ENCODE results near the gene PRMT7.

DNA sequence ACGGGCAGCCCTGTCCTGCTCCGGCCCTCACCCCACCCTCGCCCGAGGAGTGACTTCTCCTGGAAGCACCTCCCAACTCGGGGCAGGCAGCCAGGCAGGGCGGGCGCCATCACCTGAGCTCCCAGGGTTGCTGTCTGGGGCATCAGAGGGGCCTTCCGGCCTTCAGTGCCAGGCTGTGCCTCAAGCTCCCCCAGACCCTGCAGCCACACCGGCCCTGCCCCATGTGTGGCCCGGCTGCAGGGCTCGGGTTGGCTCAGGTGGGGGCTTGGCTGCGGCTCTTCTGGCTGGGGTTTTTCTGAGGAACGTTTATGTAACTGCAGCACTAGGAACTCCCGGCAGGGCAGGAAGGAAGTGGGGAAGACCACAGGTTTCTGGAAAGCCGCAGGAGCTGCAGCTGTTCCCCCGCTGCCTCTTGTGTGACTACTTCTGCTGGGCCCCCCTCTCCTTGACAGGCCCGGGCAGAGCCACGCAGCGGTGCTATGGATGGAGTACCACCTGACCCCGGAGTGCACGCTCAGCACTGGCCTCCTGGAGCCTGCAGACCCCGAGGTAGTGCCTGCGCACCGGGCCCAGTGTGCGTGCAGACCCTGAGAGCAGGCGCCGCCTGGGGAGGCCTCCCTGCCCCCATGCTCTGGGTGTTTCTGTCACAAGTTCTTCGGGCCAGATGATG lies 45.6 kb downstream of the PRMT7 start:
- TF ChIP-seq PHF8 (conservative IDR thresholded peaks at IDR 0.05; ENCODE audit: low read depth, low read length) (no peak), RAD21 (IDR thresholded peaks at IDR 0.05 in 1 of 2, conservative IDR thresholded peaks at IDR 0.05 in 1 of 2; ENCODE audit: low read depth in 2 of 2, low read length in 2 of 2) (no peak), RFX5 (IDR thresholded peaks at IDR 0.05; ENCODE audit: borderline replicate concordance, low read depth, low read length) (no peak), SP1 (IDR thresholded peaks at IDR 0.05; ENCODE audit: low read depth, low read length) (no peak), TEAD4 (IDR thresholded peaks at IDR 0.05; ENCODE audit: low read depth, low read length) (no peak), POLR2A (IDR thresholded peaks at IDR 0.05; ENCODE audit: control extremely low read depth in 1 of 2, low read depth in 2 of 2, low read length in 2 of 2) (no peak), TCF12 (IDR thresholded peaks at IDR 0.05; ENCODE audit: low read depth, low read length) (no peak), CEBPB (IDR thresholded peaks at IDR 0.05; ENCODE audit: low read depth, low read length) (no peak), EZH2 (IDR thresholded peaks at IDR 0.05; ENCODE audit: low read depth, low read length, severe bottlenecking) (no peak), FOSL1 (IDR thresholded peaks at IDR 0.05; ENCODE audit: insufficient read depth, low read depth, low read length) (no peak)
- TF ChIP-seq, protein P1, sequence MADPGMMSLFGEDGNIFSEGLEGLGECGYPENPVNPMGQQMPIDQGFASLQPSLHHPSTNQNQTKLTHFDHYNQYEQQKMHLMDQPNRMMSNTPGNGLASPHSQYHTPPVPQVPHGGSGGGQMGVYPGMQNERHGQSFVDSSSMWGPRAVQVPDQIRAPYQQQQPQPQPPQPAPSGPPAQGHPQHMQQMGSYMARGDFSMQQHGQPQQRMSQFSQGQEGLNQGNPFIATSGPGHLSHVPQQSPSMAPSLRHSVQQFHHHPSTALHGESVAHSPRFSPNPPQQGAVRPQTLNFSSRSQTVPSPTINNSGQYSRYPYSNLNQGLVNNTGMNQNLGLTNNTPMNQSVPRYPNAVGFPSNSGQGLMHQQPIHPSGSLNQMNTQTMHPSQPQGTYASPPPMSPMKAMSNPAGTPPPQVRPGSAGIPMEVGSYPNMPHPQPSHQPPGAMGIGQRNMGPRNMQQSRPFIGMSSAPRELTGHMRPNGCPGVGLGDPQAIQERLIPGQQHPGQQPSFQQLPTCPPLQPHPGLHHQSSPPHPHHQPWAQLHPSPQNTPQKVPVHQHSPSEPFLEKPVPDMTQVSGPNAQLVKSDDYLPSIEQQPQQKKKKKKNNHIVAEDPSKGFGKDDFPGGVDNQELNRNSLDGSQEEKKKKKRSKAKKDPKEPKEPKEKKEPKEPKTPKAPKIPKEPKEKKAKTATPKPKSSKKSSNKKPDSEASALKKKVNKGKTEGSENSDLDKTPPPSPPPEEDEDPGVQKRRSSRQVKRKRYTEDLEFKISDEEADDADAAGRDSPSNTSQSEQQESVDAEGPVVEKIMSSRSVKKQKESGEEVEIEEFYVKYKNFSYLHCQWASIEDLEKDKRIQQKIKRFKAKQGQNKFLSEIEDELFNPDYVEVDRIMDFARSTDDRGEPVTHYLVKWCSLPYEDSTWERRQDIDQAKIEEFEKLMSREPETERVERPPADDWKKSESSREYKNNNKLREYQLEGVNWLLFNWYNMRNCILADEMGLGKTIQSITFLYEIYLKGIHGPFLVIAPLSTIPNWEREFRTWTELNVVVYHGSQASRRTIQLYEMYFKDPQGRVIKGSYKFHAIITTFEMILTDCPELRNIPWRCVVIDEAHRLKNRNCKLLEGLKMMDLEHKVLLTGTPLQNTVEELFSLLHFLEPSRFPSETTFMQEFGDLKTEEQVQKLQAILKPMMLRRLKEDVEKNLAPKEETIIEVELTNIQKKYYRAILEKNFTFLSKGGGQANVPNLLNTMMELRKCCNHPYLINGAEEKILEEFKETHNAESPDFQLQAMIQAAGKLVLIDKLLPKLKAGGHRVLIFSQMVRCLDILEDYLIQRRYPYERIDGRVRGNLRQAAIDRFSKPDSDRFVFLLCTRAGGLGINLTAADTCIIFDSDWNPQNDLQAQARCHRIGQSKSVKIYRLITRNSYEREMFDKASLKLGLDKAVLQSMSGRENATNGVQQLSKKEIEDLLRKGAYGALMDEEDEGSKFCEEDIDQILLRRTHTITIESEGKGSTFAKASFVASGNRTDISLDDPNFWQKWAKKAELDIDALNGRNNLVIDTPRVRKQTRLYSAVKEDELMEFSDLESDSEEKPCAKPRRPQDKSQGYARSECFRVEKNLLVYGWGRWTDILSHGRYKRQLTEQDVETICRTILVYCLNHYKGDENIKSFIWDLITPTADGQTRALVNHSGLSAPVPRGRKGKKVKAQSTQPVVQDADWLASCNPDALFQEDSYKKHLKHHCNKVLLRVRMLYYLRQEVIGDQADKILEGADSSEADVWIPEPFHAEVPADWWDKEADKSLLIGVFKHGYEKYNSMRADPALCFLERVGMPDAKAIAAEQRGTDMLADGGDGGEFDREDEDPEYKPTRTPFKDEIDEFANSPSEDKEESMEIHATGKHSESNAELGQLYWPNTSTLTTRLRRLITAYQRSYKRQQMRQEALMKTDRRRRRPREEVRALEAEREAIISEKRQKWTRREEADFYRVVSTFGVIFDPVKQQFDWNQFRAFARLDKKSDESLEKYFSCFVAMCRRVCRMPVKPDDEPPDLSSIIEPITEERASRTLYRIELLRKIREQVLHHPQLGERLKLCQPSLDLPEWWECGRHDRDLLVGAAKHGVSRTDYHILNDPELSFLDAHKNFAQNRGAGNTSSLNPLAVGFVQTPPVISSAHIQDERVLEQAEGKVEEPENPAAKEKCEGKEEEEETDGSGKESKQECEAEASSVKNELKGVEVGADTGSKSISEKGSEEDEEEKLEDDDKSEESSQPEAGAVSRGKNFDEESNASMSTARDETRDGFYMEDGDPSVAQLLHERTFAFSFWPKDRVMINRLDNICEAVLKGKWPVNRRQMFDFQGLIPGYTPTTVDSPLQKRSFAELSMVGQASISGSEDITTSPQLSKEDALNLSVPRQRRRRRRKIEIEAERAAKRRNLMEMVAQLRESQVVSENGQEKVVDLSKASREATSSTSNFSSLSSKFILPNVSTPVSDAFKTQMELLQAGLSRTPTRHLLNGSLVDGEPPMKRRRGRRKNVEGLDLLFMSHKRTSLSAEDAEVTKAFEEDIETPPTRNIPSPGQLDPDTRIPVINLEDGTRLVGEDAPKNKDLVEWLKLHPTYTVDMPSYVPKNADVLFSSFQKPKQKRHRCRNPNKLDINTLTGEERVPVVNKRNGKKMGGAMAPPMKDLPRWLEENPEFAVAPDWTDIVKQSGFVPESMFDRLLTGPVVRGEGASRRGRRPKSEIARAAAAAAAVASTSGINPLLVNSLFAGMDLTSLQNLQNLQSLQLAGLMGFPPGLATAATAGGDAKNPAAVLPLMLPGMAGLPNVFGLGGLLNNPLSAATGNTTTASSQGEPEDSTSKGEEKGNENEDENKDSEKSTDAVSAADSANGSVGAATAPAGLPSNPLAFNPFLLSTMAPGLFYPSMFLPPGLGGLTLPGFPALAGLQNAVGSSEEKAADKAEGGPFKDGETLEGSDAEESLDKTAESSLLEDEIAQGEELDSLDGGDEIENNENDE (IDR thresholded peaks at IDR 0.05; ENCODE audit: insufficient replicate concordance, low read length) = no peak
- TF ChIP-seq, protein P2, sequence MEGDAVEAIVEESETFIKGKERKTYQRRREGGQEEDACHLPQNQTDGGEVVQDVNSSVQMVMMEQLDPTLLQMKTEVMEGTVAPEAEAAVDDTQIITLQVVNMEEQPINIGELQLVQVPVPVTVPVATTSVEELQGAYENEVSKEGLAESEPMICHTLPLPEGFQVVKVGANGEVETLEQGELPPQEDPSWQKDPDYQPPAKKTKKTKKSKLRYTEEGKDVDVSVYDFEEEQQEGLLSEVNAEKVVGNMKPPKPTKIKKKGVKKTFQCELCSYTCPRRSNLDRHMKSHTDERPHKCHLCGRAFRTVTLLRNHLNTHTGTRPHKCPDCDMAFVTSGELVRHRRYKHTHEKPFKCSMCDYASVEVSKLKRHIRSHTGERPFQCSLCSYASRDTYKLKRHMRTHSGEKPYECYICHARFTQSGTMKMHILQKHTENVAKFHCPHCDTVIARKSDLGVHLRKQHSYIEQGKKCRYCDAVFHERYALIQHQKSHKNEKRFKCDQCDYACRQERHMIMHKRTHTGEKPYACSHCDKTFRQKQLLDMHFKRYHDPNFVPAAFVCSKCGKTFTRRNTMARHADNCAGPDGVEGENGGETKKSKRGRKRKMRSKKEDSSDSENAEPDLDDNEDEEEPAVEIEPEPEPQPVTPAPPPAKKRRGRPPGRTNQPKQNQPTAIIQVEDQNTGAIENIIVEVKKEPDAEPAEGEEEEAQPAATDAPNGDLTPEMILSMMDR (IDR thresholded peaks at IDR 0.05; ENCODE audit: control extremely low read depth in 1 of 3, insufficient read depth in 1 of 3, low read depth in 1 of 3, low read length in 3 of 3) = no peak
